ENCODE data around the gene KIF3B. TPM values are rescaled to one million over a fixed set of nuclear protein-coding genes. Genes with fewer than 3 reads are reported as not detected.
"Not testable (repeated sequence)": the region's sequence is repeated elsewhere in the genome, so short reads cannot be mapped to it uniquely, and the experiment has no call there.

KIF3B gene
- total RNA-seq, 5 donors from 2014 or later (not counting 1 experiment from before 2014, with no cell fraction given), result 11.3 to 14.6 (median 13.6) TPM

DNA sequence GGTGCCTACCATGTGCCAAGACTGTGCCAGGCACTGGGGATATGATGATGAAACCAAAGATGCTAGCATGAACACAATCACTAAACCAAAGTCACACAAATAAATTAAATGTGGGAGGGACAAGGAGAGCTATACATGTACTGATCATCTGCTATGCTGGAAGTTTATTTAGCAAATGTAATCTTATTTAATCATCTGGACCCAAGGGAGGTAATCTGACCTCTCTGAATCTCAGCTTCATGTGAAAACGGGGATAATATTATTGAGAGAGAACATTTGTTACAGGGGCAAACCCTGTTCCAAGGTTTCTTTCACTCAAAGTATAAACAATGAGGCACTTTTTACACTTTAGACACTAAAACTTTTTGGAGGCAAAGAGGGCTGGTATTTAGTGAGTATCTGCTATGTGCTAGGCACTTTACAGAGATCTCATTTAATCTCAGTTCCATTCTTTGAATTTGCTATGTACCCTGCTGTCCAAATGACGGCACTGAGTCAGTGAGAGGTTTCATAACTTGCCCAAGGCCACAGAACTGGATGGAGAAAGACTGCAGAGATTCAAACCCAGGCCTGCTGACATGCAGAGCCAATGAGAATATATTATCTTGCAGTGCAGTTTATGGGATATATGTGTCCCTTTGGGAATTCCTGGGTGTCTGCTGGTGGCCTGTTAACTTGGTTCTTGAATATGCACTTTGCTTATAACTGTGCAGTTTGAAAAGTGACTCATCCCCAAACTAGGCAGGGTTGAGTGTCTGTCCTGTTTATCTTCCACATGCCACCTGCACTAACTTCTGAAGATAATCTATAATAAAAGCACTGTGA, 77.4 kb downstream of the KIF3B start:
- Histone ChIP-seq H3K4me1 (ENCODE audit: control insufficient read depth in 1 of 2, extremely low read depth in 1 of 2, insufficient read depth in 2 of 2, low read length in 2 of 2) (peaks cover 4 to 12% of the 10 kb centered on the region in 2 experiments), H3K4me3 (ENCODE audit: control insufficient read depth in 1 of 2, extremely low read depth in 1 of 2, low read length in 1 of 2) (no peak overlapping the region), H3K36me3 (ENCODE audit: control insufficient read depth in 2 of 2, extremely low read depth in 1 of 2, insufficient read depth in 1 of 2, low read length in 1 of 2) (no peaks in the 10 kb centered on the region), H3K9me3 (no peaks in the 10 kb centered on the region), H3K27me3 (replicated peaks in 1 of 2; ENCODE audit: control insufficient read depth in 2 of 2, extremely low read depth in 1 of 2, insufficient read depth in 2 of 2, low read length in 1 of 2) (no peaks in the 10 kb centered on the region), H3K27ac (ENCODE audit: low read length) (no peak overlapping the region)
- no peaks in the 10 kb centered on the region for H3K9me3 Mint-ChIP-seq
- WGBS (ENCODE audit: insufficient coverage), result 44% methylated on average over 1 of the region's 2 CpGs
- ChIA-PET CTCF (interaction anchor here in 1 of 2 donors (0.5 kb wide), 1 partner anchor 93 kb away, joined by 4 read pairs; no protein-coding TSS in a partner anchor), POLR2A (interaction anchor here in 1 of 2 donors (0.6 kb wide), 1 partner anchor 45 kb away, joined by 5 read pairs; no protein-coding TSS in a partner anchor)
- no peak overlapping the region for H3K4me3 Mint-ChIP-seq
- H3K27ac Mint-ChIP-seq, result no peak overlapping the region
- peaks cover 12 to 19% (median 15%) of the 10 kb centered on the region in 3 donors for H3K4me1 Mint-ChIP-seq
- no peaks in the 10 kb centered on the region for H3K27me3 Mint-ChIP-seq
- peaks cover 2% of the 10 kb centered on the region for H3K36me3 Mint-ChIP-seq
- DNase-seq (no peak), ATAC-seq (replicated peaks in 1 of 4) (no peak)

DNA sequence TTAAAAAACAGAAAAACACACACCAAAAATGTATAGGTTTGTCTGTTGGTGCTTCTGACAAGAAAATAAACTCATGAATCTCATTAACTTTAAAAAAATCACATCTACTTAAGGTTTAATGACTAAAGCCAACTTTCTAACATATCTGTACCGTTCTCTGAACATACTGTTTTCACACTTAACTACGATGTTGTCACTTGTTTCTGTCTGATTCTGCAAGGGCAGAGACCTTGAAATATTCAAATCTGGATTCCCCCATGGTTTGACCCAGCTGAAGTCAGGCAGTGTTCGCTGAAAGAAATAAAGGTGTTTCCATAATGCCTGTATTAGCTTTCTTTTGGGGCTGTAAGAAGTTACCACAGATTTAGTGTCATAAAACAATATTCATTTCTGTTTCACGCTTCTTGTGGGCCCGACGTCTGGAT, 78.0 kb downstream of the KIF3B start:
- H3K27me3 Mint-ChIP-seq, result no peaks in the 10 kb centered on the region
- 20% methylated on average over 2 of the region's 6 CpGs for WGBS (ENCODE audit: insufficient coverage)
- DNase-seq (no peak), ATAC-seq (replicated peaks in 1 of 4) (no peak)
- ChIA-PET CTCF (no interaction called here), POLR2A (no interaction called here)
- no peak overlapping the region for H3K4me3 ChIP-seq (ENCODE audit: control insufficient read depth in 1 of 2, extremely low read depth in 1 of 2, low read length in 1 of 2)
- no peaks in the 10 kb centered on the region for H3K9me3 Mint-ChIP-seq
- no peak overlapping the region for H3K4me3 Mint-ChIP-seq
- H3K27ac Mint-ChIP-seq, result peak overlapping the region in 1 of 2 donors; percentile 45
- H3K27ac ChIP-seq (ENCODE audit: low read length), result no peak overlapping the region
- no peaks in the 10 kb centered on the region for H3K27me3 ChIP-seq (replicated peaks in 1 of 2; ENCODE audit: control insufficient read depth in 2 of 2, extremely low read depth in 1 of 2, insufficient read depth in 2 of 2, low read length in 1 of 2)
- H3K9me3 ChIP-seq, result no peaks in the 10 kb centered on the region
- H3K4me1 ChIP-seq (ENCODE audit: control insufficient read depth in 1 of 2, extremely low read depth in 1 of 2, insufficient read depth in 2 of 2, low read length in 2 of 2), result peaks cover 8 to 16% of the 10 kb centered on the region in 2 experiments
- peaks cover 18 to 25% (median 22%) of the 10 kb centered on the region in 3 donors for H3K4me1 Mint-ChIP-seq
- H3K36me3 ChIP-seq (ENCODE audit: control insufficient read depth in 2 of 2, extremely low read depth in 1 of 2, insufficient read depth in 1 of 2, low read length in 1 of 2), result no peaks in the 10 kb centered on the region
- H3K36me3 Mint-ChIP-seq, result peaks cover 3% of the 10 kb centered on the region

DNA sequence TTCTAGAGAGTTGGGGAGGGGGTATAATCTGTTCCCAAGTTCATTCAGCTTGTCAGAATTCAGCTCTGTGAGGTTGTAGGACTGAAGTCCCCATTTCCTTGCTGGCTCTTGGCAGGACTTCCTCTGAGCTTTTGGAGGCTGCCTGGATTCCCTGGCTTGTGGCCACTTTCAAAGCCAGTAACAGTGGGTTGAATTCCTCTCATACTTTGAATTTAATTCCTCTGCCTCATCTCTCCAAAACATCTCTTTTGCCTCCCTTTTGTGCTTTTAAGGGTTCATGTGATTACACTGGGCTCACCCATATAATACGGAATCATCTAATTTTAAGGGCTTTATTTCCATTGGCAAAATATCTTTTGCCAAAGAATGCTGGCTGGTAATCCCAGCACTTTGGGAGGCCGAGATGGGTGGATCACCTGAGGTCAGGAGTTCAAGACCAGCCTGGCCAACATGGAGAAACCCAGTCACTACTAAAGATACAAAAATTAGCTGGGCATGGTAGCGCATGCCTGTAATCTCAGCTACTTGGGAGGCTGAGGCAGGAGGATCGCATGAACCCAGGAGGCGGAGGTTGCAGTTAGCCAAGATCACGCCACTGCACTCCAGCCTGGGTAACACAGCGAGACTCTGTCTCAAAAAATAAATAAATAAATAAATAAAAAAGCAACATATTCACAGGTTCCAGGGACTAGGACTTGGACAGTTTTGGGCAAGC, 78.6 kb downstream of the KIF3B start:
- H3K4me3 Mint-ChIP-seq, result peak overlapping the region in 1 of 3 donors; percentile 22
- CTCF ChIA-PET; H3K27ac ChIP-seq (ENCODE audit: low read length); DNase-seq; H3K36me3 Mint-ChIP-seq; ATAC-seq (replicated peaks in 1 of 4); H3K36me3 ChIP-seq (ENCODE audit: control insufficient read depth in 2 of 2, extremely low read depth in 1 of 2, insufficient read depth in 1 of 2, low read length in 1 of 2); H3K27me3 Mint-ChIP-seq; H3K9me3 Mint-ChIP-seq; H3K9me3 ChIP-seq; H3K4me3 ChIP-seq (ENCODE audit: control insufficient read depth in 1 of 2, extremely low read depth in 1 of 2, low read length in 1 of 2); H3K27ac Mint-ChIP-seq; H3K27me3 ChIP-seq (replicated peaks in 1 of 2; ENCODE audit: control insufficient read depth in 2 of 2, extremely low read depth in 1 of 2, insufficient read depth in 2 of 2, low read length in 1 of 2); POLR2A ChIA-PET: not testable (repeated sequence)
- WGBS (ENCODE audit: insufficient coverage), result no CpG with 5 or more reads among the region's 7 CpGs
- H3K4me1 Mint-ChIP-seq, result peaks cover 25 to 31% (median 28%) of the 10 kb centered on the region in 3 donors
- peaks cover 11 to 21% of the 10 kb centered on the region in 2 experiments for H3K4me1 ChIP-seq (ENCODE audit: control insufficient read depth in 1 of 2, extremely low read depth in 1 of 2, insufficient read depth in 2 of 2, low read length in 2 of 2)

DNA sequence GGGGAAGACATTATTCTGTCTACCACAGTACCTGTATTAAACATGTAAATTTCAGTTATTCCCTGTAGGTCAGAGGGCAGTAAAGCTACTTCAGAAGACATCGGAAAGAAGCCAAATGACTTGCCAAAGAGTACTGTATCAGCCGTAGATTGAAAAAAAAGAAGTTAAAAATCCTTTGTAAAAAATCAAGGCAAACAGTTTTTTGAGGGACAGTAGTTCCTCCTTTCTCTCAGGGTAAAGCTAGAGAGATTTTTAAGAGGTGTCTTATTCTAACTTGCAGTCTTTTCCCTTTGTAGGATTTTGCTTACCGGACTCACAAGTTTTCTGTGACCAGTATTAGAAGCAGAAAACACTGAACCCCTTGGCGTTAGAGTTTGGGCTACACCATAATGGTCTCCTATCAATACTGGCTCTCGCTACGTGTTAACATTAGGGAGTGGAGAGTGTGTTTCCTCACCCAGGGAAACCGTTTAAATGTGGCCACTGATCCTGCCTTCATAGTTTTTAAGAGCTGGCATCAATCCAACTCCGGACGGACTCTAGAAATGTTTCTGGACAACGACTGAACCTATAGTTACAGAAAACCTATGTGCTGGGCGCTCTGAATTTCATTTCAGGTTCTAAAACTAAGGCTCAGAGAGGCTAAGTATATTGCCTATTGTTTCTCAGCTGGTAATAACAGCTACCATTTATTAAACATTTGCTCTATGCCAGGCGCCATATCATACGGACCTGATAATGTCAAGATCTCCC, 79.3 kb downstream of the KIF3B start:
- ChIA-PET CTCF (interaction anchor here in 1 of 2 donors (1.2 kb wide), 1 partner anchor 40 kb away, joined by 3 read pairs; no protein-coding TSS in a partner anchor), POLR2A (interaction anchor here (0.6 to 0.7 kb wide), 2 partner anchors 59 to 72 kb away, joined by 3 to 4 read pairs; no protein-coding TSS in a partner anchor)
- Histone ChIP-seq H3K27me3 (replicated peaks in 1 of 2; ENCODE audit: control insufficient read depth in 2 of 2, extremely low read depth in 1 of 2, insufficient read depth in 2 of 2, low read length in 1 of 2) (no peaks in the 10 kb centered on the region), H3K4me1 (ENCODE audit: control insufficient read depth in 1 of 2, extremely low read depth in 1 of 2, insufficient read depth in 2 of 2, low read length in 2 of 2) (peaks cover 12 to 28% of the 10 kb centered on the region in 2 experiments), H3K9me3 (no peaks in the 10 kb centered on the region), H3K4me3 (ENCODE audit: control insufficient read depth in 1 of 2, extremely low read depth in 1 of 2, low read length in 1 of 2) (no peak overlapping the region), H3K27ac (ENCODE audit: low read length) (no peak overlapping the region), H3K36me3 (ENCODE audit: control insufficient read depth in 2 of 2, extremely low read depth in 1 of 2, insufficient read depth in 1 of 2, low read length in 1 of 2) (peaks cover 0 to 3% of the 10 kb centered on the region in 2 donors)
- ATAC-seq (replicated peaks in 1 of 4) (no peak), DNase-seq (no peak)
- H3K4me1 Mint-ChIP-seq, result peaks cover 31 to 39% (median 35%) of the 10 kb centered on the region in 3 donors
- H3K9me3 Mint-ChIP-seq, result no peaks in the 10 kb centered on the region
- H3K4me3 Mint-ChIP-seq, result peak overlapping the region; percentile 89 to 96 (median 95)
- H3K36me3 Mint-ChIP-seq, result peaks cover 3% of the 10 kb centered on the region
- 84% methylated on average over 4 of the region's 13 CpGs for WGBS (ENCODE audit: insufficient coverage)
- peak overlapping the region; percentile 99 for H3K27ac Mint-ChIP-seq
- no peaks in the 10 kb centered on the region for H3K27me3 Mint-ChIP-seq

DNA sequence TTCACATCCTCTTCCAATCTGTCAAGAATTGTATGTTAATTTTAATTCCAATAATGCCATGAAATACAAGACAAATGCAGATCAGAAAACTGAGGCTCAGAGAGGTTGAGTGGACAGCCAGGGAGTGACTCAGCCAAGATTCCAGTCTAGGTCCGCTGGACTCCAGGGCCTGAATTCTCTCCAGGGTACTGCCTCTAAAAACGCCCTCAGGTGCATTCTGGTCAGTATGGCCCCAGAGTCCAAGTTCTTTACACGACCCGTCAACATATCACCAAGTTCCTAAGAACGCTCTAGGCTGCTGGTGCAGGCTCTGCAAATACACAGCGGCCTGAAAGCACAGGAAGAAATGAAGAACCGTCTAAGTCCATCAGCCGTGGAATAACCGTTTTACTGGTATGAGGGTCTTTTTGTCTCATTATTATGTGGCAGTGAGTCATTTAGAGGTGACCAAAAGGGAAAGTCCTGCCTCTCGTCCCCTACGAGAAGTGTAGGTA, 80.0 kb downstream of the KIF3B start:
- ChIA-PET CTCF (interaction anchor here in 1 of 2 donors (1.2 kb wide), 1 partner anchor 41 kb away, joined by 3 read pairs; no protein-coding TSS in a partner anchor), POLR2A (interaction anchor here (0.7 kb wide), 3 partner anchors 28 to 149 kb away, joined by 3 to 7 read pairs (median 4); no protein-coding TSS in a partner anchor)
- no peak for ATAC-seq (replicated peaks in 1 of 4)
- Mint-ChIP-seq H3K27ac (peak overlapping the region; percentile 99), H3K27me3 (no peaks in the 10 kb centered on the region), H3K36me3 (peaks cover 3% of the 10 kb centered on the region), H3K4me3 (peak overlapping the region; percentile 89 to 96 (median 95)), H3K4me1 (peaks cover 37 to 45% (median 41%) of the 10 kb centered on the region in 3 donors), H3K9me3 (no peaks in the 10 kb centered on the region)
- Histone ChIP-seq H3K27ac (ENCODE audit: low read length) (peak overlapping the region; percentile 95), H3K9me3 (no peaks in the 10 kb centered on the region), H3K4me3 (ENCODE audit: control insufficient read depth in 1 of 2, extremely low read depth in 1 of 2, low read length in 1 of 2) (peak overlapping the region; percentile 79 to 94), H3K36me3 (ENCODE audit: control insufficient read depth in 2 of 2, extremely low read depth in 1 of 2, insufficient read depth in 1 of 2, low read length in 1 of 2) (peaks cover 0 to 3% of the 10 kb centered on the region in 2 donors), H3K27me3 (replicated peaks in 1 of 2; ENCODE audit: control insufficient read depth in 2 of 2, extremely low read depth in 1 of 2, insufficient read depth in 2 of 2, low read length in 1 of 2) (no peaks in the 10 kb centered on the region), H3K4me1 (ENCODE audit: control insufficient read depth in 1 of 2, extremely low read depth in 1 of 2, insufficient read depth in 2 of 2, low read length in 2 of 2) (peaks cover 15 to 34% of the 10 kb centered on the region in 2 experiments)
- peak in 2 of 35 experiments; percentile 2 to 3 for DNase-seq
- 5% methylated on average over 7 of the region's 11 CpGs for WGBS (ENCODE audit: insufficient coverage)

All from T-cell (primary cell).